Ovary (tissue), 3 donors: ENCODE data around the gene COL23A1.

Experiments
- EP300 ChIP-seq: sonication (generic); formaldehyde crosslinking; IDR thresholded peaks from one replicate; pipeline ENCODE4 v1.6.1; 2017; ENCODE audit warnings: antibody characterized with exemption
- POLR2A ChIP-seq: fragments of 450-650 bp; IDR thresholded peaks from one replicate; pipeline ENCODE4 v1.6.1; 2017; ENCODE audit warnings: antibody characterized with exemption, mild to moderate bottlenecking, moderate library complexity
- TF ChIP-seq, protein P1 (sequence below), 3 donors: fragments of 450-650 bp in 2 of 3; fragments of 200-600 bp in 1 of 3; IDR thresholded peaks; one replicate each; pipeline versions ENCODE4 v1.5.1 to v1.8.0; 2016 to 2022; ENCODE audit warnings: antibody characterized with exemption in 3 of 3, mild to moderate bottlenecking in 1 of 3
- donor health status: DM: no; HTN: no; CAD: no.

DNA sequence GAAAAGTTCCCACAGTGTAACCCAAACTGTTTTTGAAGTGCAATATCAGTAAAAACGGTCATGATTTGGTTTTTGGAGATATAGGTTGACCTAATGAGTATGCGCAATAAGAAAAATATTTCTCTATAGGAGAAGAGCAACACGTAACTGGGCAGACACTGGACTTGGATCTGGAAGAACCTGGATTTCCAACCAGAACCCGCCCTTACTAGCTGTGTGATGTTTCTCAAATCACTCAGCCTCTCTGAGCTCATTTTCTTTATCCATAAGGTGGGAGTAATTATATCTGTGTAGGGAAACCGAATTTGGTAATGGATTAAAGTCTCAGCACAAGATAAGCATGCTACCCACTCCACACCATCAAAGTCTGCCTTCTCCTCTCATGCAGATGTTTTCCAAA, 169.1 kb downstream of the COL23A1 start:
- TF ChIP-seq, protein P1, sequence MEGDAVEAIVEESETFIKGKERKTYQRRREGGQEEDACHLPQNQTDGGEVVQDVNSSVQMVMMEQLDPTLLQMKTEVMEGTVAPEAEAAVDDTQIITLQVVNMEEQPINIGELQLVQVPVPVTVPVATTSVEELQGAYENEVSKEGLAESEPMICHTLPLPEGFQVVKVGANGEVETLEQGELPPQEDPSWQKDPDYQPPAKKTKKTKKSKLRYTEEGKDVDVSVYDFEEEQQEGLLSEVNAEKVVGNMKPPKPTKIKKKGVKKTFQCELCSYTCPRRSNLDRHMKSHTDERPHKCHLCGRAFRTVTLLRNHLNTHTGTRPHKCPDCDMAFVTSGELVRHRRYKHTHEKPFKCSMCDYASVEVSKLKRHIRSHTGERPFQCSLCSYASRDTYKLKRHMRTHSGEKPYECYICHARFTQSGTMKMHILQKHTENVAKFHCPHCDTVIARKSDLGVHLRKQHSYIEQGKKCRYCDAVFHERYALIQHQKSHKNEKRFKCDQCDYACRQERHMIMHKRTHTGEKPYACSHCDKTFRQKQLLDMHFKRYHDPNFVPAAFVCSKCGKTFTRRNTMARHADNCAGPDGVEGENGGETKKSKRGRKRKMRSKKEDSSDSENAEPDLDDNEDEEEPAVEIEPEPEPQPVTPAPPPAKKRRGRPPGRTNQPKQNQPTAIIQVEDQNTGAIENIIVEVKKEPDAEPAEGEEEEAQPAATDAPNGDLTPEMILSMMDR (IDR thresholded peaks at IDR 0.05) = no peak
- no peak for TF ChIP-seq POLR2A
- no peak for TF ChIP-seq EP300
